Keratinocyte (primary cell): ENCODE data around the gene SPAG5.

Experiments
- EZH2 ChIP-seq: IDR thresholded peaks from one replicate; pipeline ENCODE4 v1.6.1; 2012; ENCODE audit warnings: inconsistent platforms, mild to moderate bottlenecking, low read length, moderate library complexity
- TF ChIP-seq, protein P1 (sequence below), 3 experiments: IDR thresholded peaks in 1 of 3; conservative IDR thresholded peaks in 1 of 3; optimal IDR thresholded peaks in 1 of 3; 2 replicates in 2 of 3; 3 replicates in 1 of 3; pipeline versions ENCODE3 to v1.5.1; 2011; ENCODE audit warnings: low read length in 3 of 3, mild to moderate bottlenecking in 3 of 3, moderate library complexity in 2 of 3, control low read depth in 1 of 3, inconsistent platforms in 1 of 3; ENCODE audit not compliant: insufficient read depth in 2 of 3; ENCODE audit errors: extremely low read depth in 1 of 3

DNA sequence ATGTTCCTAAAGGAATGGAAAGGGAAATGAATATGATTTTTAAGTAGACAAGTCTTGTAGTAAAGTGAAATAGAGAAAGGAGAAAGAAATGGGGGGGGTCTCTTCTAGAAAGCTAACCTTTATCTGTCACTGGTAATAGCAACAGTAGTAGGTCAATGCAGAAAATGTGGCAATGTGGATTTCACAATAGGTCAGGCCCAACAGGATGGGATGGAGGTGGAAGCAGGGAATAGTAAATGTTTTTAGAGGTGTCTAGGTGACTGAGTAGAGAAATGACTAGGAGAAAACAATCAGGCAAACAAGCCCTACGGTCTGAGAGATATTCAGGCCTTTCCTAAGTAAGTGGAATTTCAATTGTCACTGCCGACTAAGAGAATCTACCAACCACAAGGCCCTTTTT lies 21.2 kb upstream of the SPAG5 start:
- TF ChIP-seq, protein P1, sequence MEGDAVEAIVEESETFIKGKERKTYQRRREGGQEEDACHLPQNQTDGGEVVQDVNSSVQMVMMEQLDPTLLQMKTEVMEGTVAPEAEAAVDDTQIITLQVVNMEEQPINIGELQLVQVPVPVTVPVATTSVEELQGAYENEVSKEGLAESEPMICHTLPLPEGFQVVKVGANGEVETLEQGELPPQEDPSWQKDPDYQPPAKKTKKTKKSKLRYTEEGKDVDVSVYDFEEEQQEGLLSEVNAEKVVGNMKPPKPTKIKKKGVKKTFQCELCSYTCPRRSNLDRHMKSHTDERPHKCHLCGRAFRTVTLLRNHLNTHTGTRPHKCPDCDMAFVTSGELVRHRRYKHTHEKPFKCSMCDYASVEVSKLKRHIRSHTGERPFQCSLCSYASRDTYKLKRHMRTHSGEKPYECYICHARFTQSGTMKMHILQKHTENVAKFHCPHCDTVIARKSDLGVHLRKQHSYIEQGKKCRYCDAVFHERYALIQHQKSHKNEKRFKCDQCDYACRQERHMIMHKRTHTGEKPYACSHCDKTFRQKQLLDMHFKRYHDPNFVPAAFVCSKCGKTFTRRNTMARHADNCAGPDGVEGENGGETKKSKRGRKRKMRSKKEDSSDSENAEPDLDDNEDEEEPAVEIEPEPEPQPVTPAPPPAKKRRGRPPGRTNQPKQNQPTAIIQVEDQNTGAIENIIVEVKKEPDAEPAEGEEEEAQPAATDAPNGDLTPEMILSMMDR (optimal IDR thresholded peaks at IDR 0.05 in 1 of 3, IDR thresholded peaks at IDR 0.05 in 1 of 3, conservative IDR thresholded peaks at IDR 0.05 in 1 of 3; ENCODE audit: extremely low read depth in 1 of 3, insufficient read depth in 2 of 3, low read length in 3 of 3) = no peak
- no peak for TF ChIP-seq EZH2
